OCI-LY1 (cell line): ENCODE measurements around the gene RETSAT.

Experiments
- CTCF ChIP-seq: fragments of 200-600 bp; sonication (generic), shearing (Covaris generic); IDR thresholded peaks from 2 replicates; pipeline ENCODE4 v1.5.1; 2017; ENCODE audit warnings: mild to moderate bottlenecking, antibody characterized with exemption, low read length, moderate library complexity, mixed read lengths
- EZH2 ChIP-seq: fragments of 200-600 bp; sonication (generic), shearing (Covaris generic); IDR thresholded peaks from 2 replicates; pipeline ENCODE4 v1.8.0; 2017; ENCODE audit warnings: borderline replicate concordance, mixed run types, mild to moderate bottlenecking, antibody characterized with exemption, low read length, moderate library complexity, mixed read lengths

GRCh38 chr2:85387754-85388153, 33.4 kb upstream of the RETSAT start:
- TF ChIP-seq CTCF (no peak), EZH2 (no peak)
